PFSK-1 (cell line): ENCODE measurements around the gene DHX34.

Experiments
- FOXP2 ChIP-seq: optimal IDR thresholded peaks from 2 replicates; pipeline ENCODE3; 2011; ENCODE audit warnings: borderline replicate concordance, control low read depth, inconsistent platforms; ENCODE audit not compliant: insufficient read depth; ENCODE audit errors: extremely low read length, extremely low read depth
- POLR2AphosphoS5 ChIP-seq: IDR thresholded peaks from 2 replicates; pipeline ENCODE4 v1.6.1; 2012; ENCODE audit warnings: low read depth, mild to moderate bottlenecking, control low read depth, low read length, moderate library complexity
- REST ChIP-seq, 2 experiments: IDR thresholded peaks; 2 replicates each; pipeline versions ENCODE4 v1.6.1 to v1.8.0; 2011 to 2012; ENCODE audit warnings: low read depth in 2 of 2, low read length in 2 of 2, control low read depth in 1 of 2, inconsistent platforms in 1 of 2, mild to moderate bottlenecking in 1 of 2, moderate library complexity in 1 of 2; ENCODE audit not compliant: insufficient read depth in 1 of 2
- SIN3A ChIP-seq: IDR thresholded peaks from 2 replicates; pipeline ENCODE4 v1.6.1; 2012; ENCODE audit warnings: mild to moderate bottlenecking, low read length, moderate library complexity, borderline replicate concordance; ENCODE audit not compliant: insufficient read depth
- TAF1 ChIP-seq: IDR thresholded peaks from 2 replicates; pipeline ENCODE4 v1.6.1; 2012; ENCODE audit warnings: low read length, control low read depth, borderline replicate concordance; ENCODE audit not compliant: insufficient read depth

The DHX34 gene

DNA sequence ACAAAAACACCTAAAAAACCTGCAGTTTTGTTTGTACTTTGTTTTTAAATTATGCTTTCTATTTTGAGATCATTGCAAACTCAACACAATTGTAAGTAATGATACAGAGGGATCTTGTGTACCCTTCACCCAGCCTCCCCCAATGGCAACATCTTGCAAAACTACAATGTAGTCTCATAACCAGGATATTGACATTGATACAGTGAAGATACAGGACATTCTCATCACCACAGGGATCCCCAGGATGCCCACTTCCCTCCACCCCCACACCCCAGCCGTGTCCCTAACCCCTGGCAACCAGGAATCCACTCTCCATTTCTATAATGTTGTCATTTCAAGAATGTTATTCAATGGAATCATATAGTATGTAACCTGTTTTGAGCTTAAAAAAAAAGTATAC is 27.5 kb upstream of the DHX34 start:
- TF ChIP-seq SIN3A: no peak
- TF ChIP-seq FOXP2: no peak
- TF ChIP-seq REST (IDR thresholded peaks at IDR 0.05; ENCODE audit: insufficient read depth in 1 of 2, low read depth in 2 of 2, low read length in 2 of 2): no peak
- TF ChIP-seq POLR2AphosphoS5: no peak
- TF ChIP-seq TAF1: no peak

GRCh38 chr19:47322058-47322457 is 27.1 kb upstream of the DHX34 start:
- TF ChIP-seq SIN3A (no peak), REST (IDR thresholded peaks at IDR 0.05; ENCODE audit: insufficient read depth in 1 of 2, low read depth in 2 of 2, low read length in 2 of 2) (no peak), TAF1 (no peak), POLR2AphosphoS5 (no peak), FOXP2 (no peak)

DNA sequence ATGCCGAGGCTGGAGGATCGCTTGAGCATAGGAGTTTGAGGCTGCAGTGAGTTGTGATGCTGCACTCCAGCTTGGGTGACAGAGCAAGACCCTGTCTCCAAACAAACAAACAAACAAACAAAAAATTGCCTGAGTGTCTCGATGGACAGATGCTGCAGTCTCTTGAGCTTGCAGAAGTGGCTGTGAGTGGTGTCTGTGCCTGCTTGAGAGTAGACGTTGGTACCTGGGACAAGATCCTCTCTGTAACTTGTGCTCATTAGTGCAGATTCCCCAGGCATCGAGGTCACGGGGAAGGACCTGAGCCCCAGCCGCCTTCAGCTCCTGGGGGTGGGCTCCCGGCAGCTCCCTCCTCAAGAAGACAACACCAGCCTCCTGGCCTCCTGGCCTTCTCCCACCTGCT is 25.7 kb upstream of the DHX34 start:
- no peak for TF ChIP-seq POLR2AphosphoS5
- TF ChIP-seq FOXP2: no peak
- no peak for TF ChIP-seq REST (IDR thresholded peaks at IDR 0.05; ENCODE audit: insufficient read depth in 1 of 2, low read depth in 2 of 2, low read length in 2 of 2)
- no peak for TF ChIP-seq SIN3A
- no peak for TF ChIP-seq TAF1

GRCh38 chr19:47323872-47324271 is 25.2 kb upstream of the DHX34 start:
- no peak for TF ChIP-seq SIN3A
- TF ChIP-seq FOXP2: no peak
- TF ChIP-seq REST (IDR thresholded peaks at IDR 0.05; ENCODE audit: insufficient read depth in 1 of 2, low read depth in 2 of 2, low read length in 2 of 2): no peak
- no peak for TF ChIP-seq POLR2AphosphoS5
- TF ChIP-seq TAF1: no peak

- no peak for TF ChIP-seq TAF1
- peak; percentile 34 for TF ChIP-seq FOXP2
These were observed 24.6 kb upstream of the DHX34 start for GRCh38 chr19:47324502-47324901.
